ENCODE data around the gene KIF5B. TPM values are rescaled to one million over a fixed set of nuclear protein-coding genes. Genes with fewer than 3 reads are reported as not detected.
A peak's percentile ranks its signal among the peaks of the same experiment; 100 is the strongest.

KIF5B gene
- total and polyA plus RNA-seq, 9 of the 15 experiments (the other 6 are each of a cell fraction or from before 2014, with no cell fraction given), result 24.4 to 94.4 (median 68.9) TPM

GRCh38 chr10:32056136-32057035 is at the start of gene KIF5B (continued):
- TF ChIP-seq, protein P1, sequence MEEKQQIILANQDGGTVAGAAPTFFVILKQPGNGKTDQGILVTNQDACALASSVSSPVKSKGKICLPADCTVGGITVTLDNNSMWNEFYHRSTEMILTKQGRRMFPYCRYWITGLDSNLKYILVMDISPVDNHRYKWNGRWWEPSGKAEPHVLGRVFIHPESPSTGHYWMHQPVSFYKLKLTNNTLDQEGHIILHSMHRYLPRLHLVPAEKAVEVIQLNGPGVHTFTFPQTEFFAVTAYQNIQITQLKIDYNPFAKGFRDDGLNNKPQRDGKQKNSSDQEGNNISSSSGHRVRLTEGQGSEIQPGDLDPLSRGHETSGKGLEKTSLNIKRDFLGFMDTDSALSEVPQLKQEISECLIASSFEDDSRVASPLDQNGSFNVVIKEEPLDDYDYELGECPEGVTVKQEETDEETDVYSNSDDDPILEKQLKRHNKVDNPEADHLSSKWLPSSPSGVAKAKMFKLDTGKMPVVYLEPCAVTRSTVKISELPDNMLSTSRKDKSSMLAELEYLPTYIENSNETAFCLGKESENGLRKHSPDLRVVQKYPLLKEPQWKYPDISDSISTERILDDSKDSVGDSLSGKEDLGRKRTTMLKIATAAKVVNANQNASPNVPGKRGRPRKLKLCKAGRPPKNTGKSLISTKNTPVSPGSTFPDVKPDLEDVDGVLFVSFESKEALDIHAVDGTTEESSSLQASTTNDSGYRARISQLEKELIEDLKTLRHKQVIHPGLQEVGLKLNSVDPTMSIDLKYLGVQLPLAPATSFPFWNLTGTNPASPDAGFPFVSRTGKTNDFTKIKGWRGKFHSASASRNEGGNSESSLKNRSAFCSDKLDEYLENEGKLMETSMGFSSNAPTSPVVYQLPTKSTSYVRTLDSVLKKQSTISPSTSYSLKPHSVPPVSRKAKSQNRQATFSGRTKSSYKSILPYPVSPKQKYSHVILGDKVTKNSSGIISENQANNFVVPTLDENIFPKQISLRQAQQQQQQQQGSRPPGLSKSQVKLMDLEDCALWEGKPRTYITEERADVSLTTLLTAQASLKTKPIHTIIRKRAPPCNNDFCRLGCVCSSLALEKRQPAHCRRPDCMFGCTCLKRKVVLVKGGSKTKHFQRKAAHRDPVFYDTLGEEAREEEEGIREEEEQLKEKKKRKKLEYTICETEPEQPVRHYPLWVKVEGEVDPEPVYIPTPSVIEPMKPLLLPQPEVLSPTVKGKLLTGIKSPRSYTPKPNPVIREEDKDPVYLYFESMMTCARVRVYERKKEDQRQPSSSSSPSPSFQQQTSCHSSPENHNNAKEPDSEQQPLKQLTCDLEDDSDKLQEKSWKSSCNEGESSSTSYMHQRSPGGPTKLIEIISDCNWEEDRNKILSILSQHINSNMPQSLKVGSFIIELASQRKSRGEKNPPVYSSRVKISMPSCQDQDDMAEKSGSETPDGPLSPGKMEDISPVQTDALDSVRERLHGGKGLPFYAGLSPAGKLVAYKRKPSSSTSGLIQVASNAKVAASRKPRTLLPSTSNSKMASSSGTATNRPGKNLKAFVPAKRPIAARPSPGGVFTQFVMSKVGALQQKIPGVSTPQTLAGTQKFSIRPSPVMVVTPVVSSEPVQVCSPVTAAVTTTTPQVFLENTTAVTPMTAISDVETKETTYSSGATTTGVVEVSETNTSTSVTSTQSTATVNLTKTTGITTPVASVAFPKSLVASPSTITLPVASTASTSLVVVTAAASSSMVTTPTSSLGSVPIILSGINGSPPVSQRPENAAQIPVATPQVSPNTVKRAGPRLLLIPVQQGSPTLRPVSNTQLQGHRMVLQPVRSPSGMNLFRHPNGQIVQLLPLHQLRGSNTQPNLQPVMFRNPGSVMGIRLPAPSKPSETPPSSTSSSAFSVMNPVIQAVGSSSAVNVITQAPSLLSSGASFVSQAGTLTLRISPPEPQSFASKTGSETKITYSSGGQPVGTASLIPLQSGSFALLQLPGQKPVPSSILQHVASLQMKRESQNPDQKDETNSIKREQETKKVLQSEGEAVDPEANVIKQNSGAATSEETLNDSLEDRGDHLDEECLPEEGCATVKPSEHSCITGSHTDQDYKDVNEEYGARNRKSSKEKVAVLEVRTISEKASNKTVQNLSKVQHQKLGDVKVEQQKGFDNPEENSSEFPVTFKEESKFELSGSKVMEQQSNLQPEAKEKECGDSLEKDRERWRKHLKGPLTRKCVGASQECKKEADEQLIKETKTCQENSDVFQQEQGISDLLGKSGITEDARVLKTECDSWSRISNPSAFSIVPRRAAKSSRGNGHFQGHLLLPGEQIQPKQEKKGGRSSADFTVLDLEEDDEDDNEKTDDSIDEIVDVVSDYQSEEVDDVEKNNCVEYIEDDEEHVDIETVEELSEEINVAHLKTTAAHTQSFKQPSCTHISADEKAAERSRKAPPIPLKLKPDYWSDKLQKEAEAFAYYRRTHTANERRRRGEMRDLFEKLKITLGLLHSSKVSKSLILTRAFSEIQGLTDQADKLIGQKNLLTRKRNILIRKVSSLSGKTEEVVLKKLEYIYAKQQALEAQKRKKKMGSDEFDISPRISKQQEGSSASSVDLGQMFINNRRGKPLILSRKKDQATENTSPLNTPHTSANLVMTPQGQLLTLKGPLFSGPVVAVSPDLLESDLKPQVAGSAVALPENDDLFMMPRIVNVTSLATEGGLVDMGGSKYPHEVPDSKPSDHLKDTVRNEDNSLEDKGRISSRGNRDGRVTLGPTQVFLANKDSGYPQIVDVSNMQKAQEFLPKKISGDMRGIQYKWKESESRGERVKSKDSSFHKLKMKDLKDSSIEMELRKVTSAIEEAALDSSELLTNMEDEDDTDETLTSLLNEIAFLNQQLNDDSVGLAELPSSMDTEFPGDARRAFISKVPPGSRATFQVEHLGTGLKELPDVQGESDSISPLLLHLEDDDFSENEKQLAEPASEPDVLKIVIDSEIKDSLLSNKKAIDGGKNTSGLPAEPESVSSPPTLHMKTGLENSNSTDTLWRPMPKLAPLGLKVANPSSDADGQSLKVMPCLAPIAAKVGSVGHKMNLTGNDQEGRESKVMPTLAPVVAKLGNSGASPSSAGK (IDR thresholded peaks at IDR 0.05), result no peak
- TF ChIP-seq, protein P2, sequence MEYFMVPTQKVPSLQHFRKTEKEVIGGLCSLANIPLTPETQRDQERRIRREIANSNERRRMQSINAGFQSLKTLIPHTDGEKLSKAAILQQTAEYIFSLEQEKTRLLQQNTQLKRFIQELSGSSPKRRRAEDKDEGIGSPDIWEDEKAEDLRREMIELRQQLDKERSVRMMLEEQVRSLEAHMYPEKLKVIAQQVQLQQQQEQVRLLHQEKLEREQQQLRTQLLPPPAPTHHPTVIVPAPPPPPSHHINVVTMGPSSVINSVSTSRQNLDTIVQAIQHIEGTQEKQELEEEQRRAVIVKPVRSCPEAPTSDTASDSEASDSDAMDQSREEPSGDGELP (CRISPR knock-in tag; IDR thresholded peaks at IDR 0.05; ENCODE audit: borderline replicate concordance), result peak; percentile 51
- TF ChIP-seq, protein P3, sequence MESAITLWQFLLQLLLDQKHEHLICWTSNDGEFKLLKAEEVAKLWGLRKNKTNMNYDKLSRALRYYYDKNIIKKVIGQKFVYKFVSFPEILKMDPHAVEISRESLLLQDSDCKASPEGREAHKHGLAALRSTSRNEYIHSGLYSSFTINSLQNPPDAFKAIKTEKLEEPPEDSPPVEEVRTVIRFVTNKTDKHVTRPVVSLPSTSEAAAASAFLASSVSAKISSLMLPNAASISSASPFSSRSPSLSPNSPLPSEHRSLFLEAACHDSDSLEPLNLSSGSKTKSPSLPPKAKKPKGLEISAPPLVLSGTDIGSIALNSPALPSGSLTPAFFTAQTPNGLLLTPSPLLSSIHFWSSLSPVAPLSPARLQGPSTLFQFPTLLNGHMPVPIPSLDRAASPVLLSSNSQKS (CRISPR knock-in tag; IDR thresholded peaks at IDR 0.05), result no peak
- TF ChIP-seq TOE1 (IDR thresholded peaks at IDR 0.05; ENCODE audit: borderline replicate concordance) (no peak), TOE1 (CRISPR knock-in tag; IDR thresholded peaks at IDR 0.05; ENCODE audit: borderline replicate concordance, low read depth) (no peak), ZNF785 (CRISPR knock-in tag; IDR thresholded peaks at IDR 0.05) (no peak), U2AF1 (optimal IDR thresholded peaks at IDR 0.05; ENCODE audit: low read depth, low read length) (peak; percentile 70), MTA3 (IDR thresholded peaks at IDR 0.05; ENCODE audit: borderline replicate concordance) (peak; percentile 71; the same call in 1 of the 2 replicates), ZNF140 (CRISPR knock-in tag; IDR thresholded peaks at IDR 0.05) (no peak), FOXA3 (CRISPR knock-in tag; conservative IDR thresholded peaks at IDR 0.05 in 1 of 2, IDR thresholded peaks at IDR 0.05 in 1 of 2) (no peak), ATF7 (IDR thresholded peaks at IDR 0.05) (peak; percentile 51), KLF10 (CRISPR knock-in tag; IDR thresholded peaks at IDR 0.05) (no peak), SNAPC5 (CRISPR knock-in tag; IDR thresholded peaks at IDR 0.05) (no peak)

Measured in K562 (cell line).